Naive thymus-derived CD8-positive, alpha-beta T cell (primary cell): ENCODE measurements around the gene MATN1. TPM values are rescaled to one million over a fixed set of nuclear protein-coding genes. Genes with fewer than 3 reads are reported as not detected.
A peak's percentile ranks its signal among the peaks of the same experiment; 100 is the strongest.

ENCODE experiments used
- ATAC-seq, 2 donors: fragments of 150-1000 bp; cut with Tn5 transposase in 1 of 2; sonication (Bioruptor Pico), chemical (Tn5 transposase) in 1 of 2; 1 replicate in 1 of 2; 2 replicates in 1 of 2; pipeline ENCODE4 v1.10.0; 2021; ENCODE audit warnings: mild to moderate bottlenecking in 2 of 2, moderate library complexity in 2 of 2
- POLR2A ChIA-PET: fragments of 350-600 bp; sonication (Branson Sonifier 250); formaldehyde crosslinking; loops from one replicate; lab custom pipeline; 2021; ENCODE audit warnings: antibody characterized with exemption; lab: Charles Lee
- DNase-seq, 10 donors: peaks; one replicate each; pipeline versions ENCODE4 v3.0.0 to v3.0.0-alpha.2; 2020 to 2022
- H3K27ac Mint-ChIP-seq, 10 donors: one replicate each; pipeline ENCODE4 v1.8.0; 2020 to 2022; ENCODE audit warnings: mild to moderate bottlenecking in 10 of 10, mixed read lengths in 10 of 10, moderate library complexity in 4 of 10, inconsistent platforms in 1 of 10
- H3K27me3 Mint-ChIP-seq, 5 donors: one replicate each; pipeline ENCODE4 v1.8.0; 2021 to 2022; ENCODE audit warnings: mixed read lengths in 5 of 5
- H3K36me3 Mint-ChIP-seq, 3 donors: one replicate each; pipeline ENCODE4 v1.8.0; 2020 to 2022; ENCODE audit warnings: mixed read lengths in 3 of 3, mild to moderate bottlenecking in 2 of 3, inconsistent platforms in 1 of 3
- H3K4me1 Mint-ChIP-seq, 4 donors: one replicate each; pipeline ENCODE4 v1.8.0; 2021 to 2022; ENCODE audit warnings: mixed read lengths in 4 of 4
- H3K4me3 Mint-ChIP-seq, 10 donors: one replicate each; pipeline ENCODE4 v1.8.0; 2020 to 2022; ENCODE audit warnings: mild to moderate bottlenecking in 10 of 10, mixed read lengths in 10 of 10, moderate library complexity in 6 of 10, inconsistent platforms in 1 of 10
- H3K9me3 Mint-ChIP-seq, 9 donors: one replicate each; pipeline ENCODE4 v1.8.0; 2020 to 2022; ENCODE audit warnings: mixed read lengths in 9 of 9, mild to moderate bottlenecking in 3 of 9, inconsistent platforms in 1 of 9, moderate library complexity in 1 of 9
- polyA plus RNA-seq, 3 donors: library from polyadenylated mRNA; unstranded; fragments of 300-500 nt; fragmentation: Illumina TruSeq; gene quantifications; one replicate each; pipeline ENCODE4 v1.2.3, GENCODE V29; 2021
- total RNA-seq, 8 experiments: library from RNA in 2 of 8; stranded (reverse) in 2 of 8; gene quantifications; one replicate each; pipeline ENCODE4 v1.2.3 and lab custom pipeline; 2021 to 2026

The MATN1 gene
- total and polyA plus RNA-seq, 5 experiments from 2014 or later, result 0.07 to 0.96 (median 0.47) TPM; not detected in 2

- Mint-ChIP-seq H3K9me3 (no peaks in the 10 kb centered on the region), H3K4me3 (peak overlapping the region; percentile 92 to 100 (median 98)), H3K27ac (peak overlapping the region; percentile 90 to 99 (median 99)), H3K4me1 (peaks cover 51 to 94% (median 83%) of the 10 kb centered on the region in 4 donors), H3K36me3 (peaks cover 0 to 16% (median 5%) of the 10 kb centered on the region in 3 donors), H3K27me3 (no peaks in the 10 kb centered on the region)
- ATAC-seq, result peak; percentile 2 to 19
- POLR2A ChIA-PET, result interaction anchor here (0.6 to 41.4 kb wide), 4 partner anchors 1 to 1564 kb away, joined by 4 to 1432 read pairs (median 718); partner anchors contain the start of genes LAPTM5 and MATN1
- peak in 1 of 10 donors; percentile 33 for DNase-seq
These were observed 32.8 kb upstream of the MATN1 start for GRCh38 chr1:30756206-30756544.

- H3K4me3 Mint-ChIP-seq, result peak overlapping the region; percentile 92 to 100 (median 98)
These were observed 32.4 kb upstream of the MATN1 start for GRCh38 chr1:30755746-30756145.

GRCh38 chr1:30755334-30755733, 31.9 kb upstream of the MATN1 start:
- Mint-ChIP-seq H3K27ac (peak overlapping the region; percentile 90 to 99 (median 99)), H3K4me3 (peak overlapping the region; percentile 92 to 100 (median 98)), H3K36me3 (peaks cover 0 to 16% (median 5%) of the 10 kb centered on the region in 3 donors), H3K9me3 (no peaks in the 10 kb centered on the region), H3K4me1 (peaks cover 46 to 94% (median 83%) of the 10 kb centered on the region in 4 donors), H3K27me3 (no peaks in the 10 kb centered on the region)
- POLR2A ChIA-PET, result interaction anchor here (0.9 to 41.4 kb wide), 3 partner anchors 0 to 25 kb away, joined by 3 to 1432 read pairs (median 1432); partner anchors contain the start of genes LAPTM5 and MATN1
- no peak for ATAC-seq
- no peak for DNase-seq

More at GRCh38 chr1:30755746-30756145, 32.4 kb upstream of the MATN1 start:
- Mint-ChIP-seq H3K36me3 (peaks cover 0 to 16% (median 5%) of the 10 kb centered on the region in 3 donors), H3K27me3 (no peaks in the 10 kb centered on the region), H3K27ac (peak overlapping the region; percentile 90 to 99 (median 99)), H3K9me3 (no peaks in the 10 kb centered on the region), H3K4me1 (peaks cover 47 to 94% (median 83%) of the 10 kb centered on the region in 4 donors)
- POLR2A ChIA-PET, result interaction anchor here (30.9 to 41.4 kb wide), 2 partner anchors 0 to 18 kb away, joined by 1432 read pairs; partner anchors contain the start of genes LAPTM5 and MATN1
- ATAC-seq, result no peak
- no peak for DNase-seq

- H3K9me3 Mint-ChIP-seq, result no peaks in the 10 kb centered on the region
- POLR2A ChIA-PET, result interaction anchor here (0.9 to 41.4 kb wide), 5 partner anchors 1 to 1574 kb away, joined by 3 to 1432 read pairs (median 7); partner anchors contain the start of genes LAPTM5 and MATN1
- no peaks in the 10 kb centered on the region for H3K27me3 Mint-ChIP-seq
- peak overlapping the region; percentile 92 to 100 (median 98) for H3K4me3 Mint-ChIP-seq
- ATAC-seq (no peak), DNase-seq (peak in 1 of 10 donors; percentile 51)
- H3K36me3 Mint-ChIP-seq, result peaks cover 0 to 18% (median 9%) of the 10 kb centered on the region in 3 donors
- H3K4me1 Mint-ChIP-seq, result peaks cover 45 to 94% (median 83%) of the 10 kb centered on the region in 4 donors
- peak overlapping the region; percentile 90 to 99 (median 99) for H3K27ac Mint-ChIP-seq
These were observed 31.3 kb upstream of the MATN1 start for GRCh38 chr1:30754684-30755171.

GRCh38 chr1:30753660-30754123, 30.3 kb upstream of the MATN1 start:
- H3K4me3 Mint-ChIP-seq, result peak overlapping the region; percentile 92 to 100 (median 98)
- H3K4me1 Mint-ChIP-seq, result peaks cover 48 to 94% (median 83%) of the 10 kb centered on the region in 4 donors
- H3K9me3 Mint-ChIP-seq, result no peaks in the 10 kb centered on the region
- H3K36me3 Mint-ChIP-seq, result peaks cover 0 to 28% (median 9%) of the 10 kb centered on the region in 3 donors
- POLR2A ChIA-PET, result interaction anchor here (1.3 to 41.4 kb wide), 4 partner anchors 2 to 1573 kb away, joined by 3 to 1432 read pairs (median 720); partner anchors contain the start of genes LAPTM5 and MATN1
- DNase-seq (peak in 3 of 10 donors; percentile 55 to 69 (median 67)), ATAC-seq (peak; percentile 18 to 24)
- peak overlapping the region; percentile 90 to 99 (median 99) for H3K27ac Mint-ChIP-seq
- H3K27me3 Mint-ChIP-seq, result no peaks in the 10 kb centered on the region

GRCh38 chr1:30753118-30753517, 29.7 kb upstream of the MATN1 start:
- peaks cover 0 to 33% (median 9%) of the 10 kb centered on the region in 3 donors for H3K36me3 Mint-ChIP-seq
- POLR2A ChIA-PET, result interaction anchor here (2.2 to 41.4 kb wide), 3 partner anchors 2 to 25 kb away, joined by 7 to 1432 read pairs (median 1432); partner anchors contain the start of genes LAPTM5 and MATN1

GRCh38 chr1:30752651-30752908, 29.2 kb upstream of the MATN1 start:
- Mint-ChIP-seq H3K9me3 (no peaks in the 10 kb centered on the region), H3K36me3 (peaks cover 0 to 37% (median 9%) of the 10 kb centered on the region in 3 donors), H3K4me3 (peak overlapping the region; percentile 92 to 100 (median 98)), H3K27ac (peak overlapping the region; percentile 90 to 99 (median 99)), H3K4me1 (peaks cover 49 to 94% (median 84%) of the 10 kb centered on the region in 4 donors), H3K27me3 (no peaks in the 10 kb centered on the region)
- DNase-seq, result no peak
- POLR2A ChIA-PET, result interaction anchor here (2.2 to 41.4 kb wide), 3 partner anchors 3 to 26 kb away, joined by 7 to 1432 read pairs (median 1432); partner anchors contain the start of genes LAPTM5 and MATN1
- no peak for ATAC-seq

More at GRCh38 chr1:30753118-30753517, 29.7 kb upstream of the MATN1 start:
- Mint-ChIP-seq H3K9me3 (no peaks in the 10 kb centered on the region), H3K4me3 (peak overlapping the region; percentile 92 to 100 (median 98)), H3K27ac (peak overlapping the region; percentile 90 to 99 (median 99)), H3K27me3 (no peaks in the 10 kb centered on the region), H3K4me1 (peaks cover 47 to 94% (median 83%) of the 10 kb centered on the region in 4 donors)
- ATAC-seq, result no peak
- DNase-seq, result no peak

GRCh38 chr1:30751830-30752650, 28.7 kb upstream of the MATN1 start:
- Mint-ChIP-seq H3K4me3 (peak overlapping the region; percentile 92 to 100 (median 98)), H3K4me1 (peaks cover 49 to 94% (median 86%) of the 10 kb centered on the region in 4 donors), H3K27me3 (no peaks in the 10 kb centered on the region), H3K27ac (peak overlapping the region; percentile 90 to 99 (median 99)), H3K9me3 (no peaks in the 10 kb centered on the region), H3K36me3 (peaks cover 0 to 42% (median 9%) of the 10 kb centered on the region in 3 donors)
- POLR2A ChIA-PET, result interaction anchor here (30.9 to 41.4 kb wide), 2 partner anchors 3 to 14 kb away, joined by 1432 read pairs; partner anchors contain the start of genes LAPTM5 and MATN1
- DNase-seq, result no peak
- ATAC-seq, result no peak

GRCh38 chr1:30750731-30751291, 27.4 kb upstream of the MATN1 start:
- no peak for ATAC-seq
- POLR2A ChIA-PET, result interaction anchor here (1.5 to 41.4 kb wide), 3 partner anchors 5 to 29 kb away, joined by 4 to 1432 read pairs (median 1432); partner anchors contain the start of genes LAPTM5 and MATN1
- Mint-ChIP-seq H3K36me3 (peaks cover 0 to 50% (median 11%) of the 10 kb centered on the region in 3 donors), H3K27ac (peak overlapping the region; percentile 90 to 99 (median 99)), H3K27me3 (no peaks in the 10 kb centered on the region), H3K9me3 (no peaks in the 10 kb centered on the region), H3K4me1 (peaks cover 57 to 99% (median 94%) of the 10 kb centered on the region in 4 donors), H3K4me3 (peak overlapping the region; percentile 75 to 100 (median 98))
- peak in 1 of 10 donors; percentile 60 for DNase-seq

- Mint-ChIP-seq H3K27me3 (no peaks in the 10 kb centered on the region), H3K4me1 (peaks cover 56 to 99% (median 95%) of the 10 kb centered on the region in 4 donors), H3K36me3 (peaks cover 0 to 47% (median 6%) of the 10 kb centered on the region in 3 donors), H3K4me3 (peak overlapping the region; percentile 75 to 100 (median 98)), H3K9me3 (no peaks in the 10 kb centered on the region), H3K27ac (peak overlapping the region; percentile 90 to 99 (median 99))
- DNase-seq, result peak; percentile 58 to 89 (median 80)
- POLR2A ChIA-PET, result interaction anchor here (1.0 to 41.4 kb wide), 4 partner anchors 6 to 33 kb away, joined by 4 to 1432 read pairs (median 718); partner anchors contain the start of genes LAPTM5 and MATN1
- ATAC-seq, result peak; percentile 47 to 83
These were observed 26.6 kb upstream of the MATN1 start for GRCh38 chr1:30749691-30750583.
